GM21825 (cell line): ENCODE results near the gene CTH.
"Not testable (repeated sequence)": the region's sequence is repeated elsewhere in the genome, so short reads cannot be mapped to it uniquely, and the experiment has no call there.

ENCODE experiments used
- ATAC-seq: cut with Tn5 transposase; IDR thresholded peaks from one replicate; pipeline ENCODE4 v1.9.1; 2021; ENCODE audit warnings: mild to moderate bottlenecking, moderate library complexity; ENCODE audit not compliant: unreplicated experiment

Gene CTH

GRCh38 chr1:70410604-70411359 is at the start of gene CTH:
Gene CTH, plus strand, starts transcription at chr1:70411268. Its CDS starts 148 bp downstream, at chr1:70411416.
- ATAC-seq: peak; percentile 97

DNA sequence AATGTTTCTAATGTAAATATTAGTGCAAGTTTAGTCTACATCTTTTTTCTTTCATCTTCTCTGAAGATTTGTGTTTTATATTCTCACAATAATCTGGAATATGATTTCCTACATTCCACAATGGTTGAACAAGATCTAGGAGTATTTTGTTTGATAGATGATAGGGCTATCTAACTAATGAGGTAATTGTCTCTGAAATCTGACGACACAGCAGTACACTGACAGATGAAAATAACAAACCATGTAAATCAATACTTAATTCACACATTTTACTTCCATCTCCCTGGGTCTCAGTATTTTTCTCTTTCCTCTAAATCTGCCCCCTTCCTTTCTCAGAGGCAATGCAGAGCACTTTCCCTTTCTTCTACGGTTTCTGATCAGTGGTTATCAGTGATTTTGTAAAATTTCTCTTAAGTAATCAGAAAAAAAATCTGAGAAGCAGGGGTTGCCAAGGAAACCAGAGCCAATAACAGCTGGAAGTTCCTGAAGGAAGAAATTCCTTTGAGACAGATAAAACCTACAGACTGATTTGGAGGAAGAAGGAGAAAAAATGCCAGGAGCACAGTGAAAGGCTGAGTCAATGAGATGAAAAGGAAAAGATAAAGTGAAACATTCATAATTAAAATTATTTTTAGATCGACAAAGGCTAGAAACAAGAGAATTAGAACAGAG is 49.2 kb upstream of the CTH start:
- no peak for ATAC-seq

DNA sequence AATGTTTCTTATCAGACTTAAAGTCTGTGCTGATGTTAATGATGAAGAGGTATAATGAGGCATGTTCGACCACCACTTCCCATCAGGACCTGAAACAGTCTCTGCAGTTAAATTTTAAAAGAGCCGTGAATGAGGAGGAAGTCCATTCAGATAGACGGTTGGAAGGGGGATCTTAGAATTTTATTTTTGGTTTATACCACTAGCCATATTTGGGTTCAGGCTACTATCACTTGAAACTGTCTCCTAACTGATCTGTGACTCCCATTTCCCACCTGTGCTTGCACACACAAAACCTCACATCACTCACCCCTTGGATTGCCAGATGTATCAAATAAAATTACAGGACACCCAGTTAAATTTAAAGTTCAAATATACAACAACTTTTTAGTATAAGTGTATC is 46.6 kb upstream of the CTH start:
- ATAC-seq: no peak

DNA sequence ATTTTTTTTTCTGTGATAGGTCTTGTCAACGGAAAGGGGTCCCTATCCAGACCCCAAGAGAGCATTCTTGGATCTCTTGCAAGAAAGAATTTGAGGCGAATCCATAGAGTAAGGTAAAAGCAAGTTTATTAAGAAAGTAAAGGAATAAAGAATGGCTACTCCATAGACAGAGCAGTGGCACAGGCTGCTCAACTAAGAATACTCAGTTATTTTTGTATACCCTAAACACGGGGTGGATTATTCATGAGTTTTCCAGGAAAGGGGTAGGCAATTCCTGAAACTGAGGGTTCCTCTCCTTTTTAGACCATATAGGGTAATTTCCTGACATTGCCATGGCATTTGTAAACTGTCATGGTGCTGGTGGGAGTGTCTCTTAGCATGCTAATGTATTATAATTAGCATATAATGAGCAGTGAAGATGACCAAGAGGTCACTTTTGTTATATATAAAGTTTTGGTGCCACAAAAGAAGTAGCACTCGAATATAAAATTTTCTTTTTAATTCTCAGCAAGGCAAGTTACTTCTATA is 44.6 kb upstream of the CTH start:
- not testable (repeated sequence) for ATAC-seq

DNA sequence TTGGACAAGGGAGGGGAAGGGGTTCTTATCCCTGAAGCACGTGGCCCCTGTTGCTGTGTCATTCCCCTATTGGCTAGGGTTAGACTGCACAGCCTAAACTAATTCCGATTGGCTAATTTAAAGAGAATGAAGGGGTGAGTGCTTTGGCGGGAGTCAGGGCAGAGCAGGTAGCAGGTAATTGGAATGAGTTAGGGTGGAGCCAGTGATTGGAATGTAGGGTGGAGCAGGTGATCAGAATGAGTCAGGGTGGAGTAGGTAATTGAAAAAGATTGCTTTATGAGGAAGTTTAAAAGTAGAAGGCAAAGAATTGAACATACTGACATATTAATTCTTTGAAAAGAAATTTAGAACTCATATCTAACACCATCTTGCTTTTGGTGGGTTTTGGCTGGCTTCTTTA is 44.1 kb upstream of the CTH start:
- not testable (repeated sequence) for ATAC-seq

- ATAC-seq: not testable (repeated sequence)
These were observed 43.7 kb upstream of the CTH start for GRCh38 chr1:70367397-70367796.

- not testable (repeated sequence) for ATAC-seq
These were observed 39.5 kb upstream of the CTH start for GRCh38 chr1:70371586-70371985.

GRCh38 chr1:70372426-70372825 is 38.6 kb upstream of the CTH start:
- ATAC-seq: no peak

- ATAC-seq: not testable (repeated sequence)
These were observed 37.5 kb upstream of the CTH start for GRCh38 chr1:70373580-70373979.

DNA sequence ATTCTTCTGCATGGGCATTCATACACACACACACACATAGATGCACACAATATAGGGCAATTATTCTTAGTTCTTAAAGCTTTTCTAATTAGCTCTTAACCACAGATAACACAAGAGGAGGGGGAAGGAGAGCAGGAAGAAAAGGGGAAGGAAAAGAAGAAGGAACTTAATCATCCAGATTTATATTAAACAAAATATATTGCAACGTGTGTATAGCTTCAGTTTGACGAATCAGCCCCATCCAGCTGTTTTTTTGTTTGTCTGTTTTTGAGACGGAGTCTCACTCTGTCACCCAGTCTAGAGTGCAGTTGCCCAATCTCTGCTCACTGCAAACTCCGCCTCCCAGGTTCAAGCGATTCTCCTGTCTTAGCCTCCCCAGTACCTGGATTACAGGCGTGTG is 34.9 kb upstream of the CTH start:
- no peak for ATAC-seq

GRCh38 chr1:70382682-70383081 is 28.4 kb upstream of the CTH start:
- peak; percentile 88 for ATAC-seq

GRCh38 chr1:70383483-70383882 is 27.6 kb upstream of the CTH start:
- no peak for ATAC-seq

DNA sequence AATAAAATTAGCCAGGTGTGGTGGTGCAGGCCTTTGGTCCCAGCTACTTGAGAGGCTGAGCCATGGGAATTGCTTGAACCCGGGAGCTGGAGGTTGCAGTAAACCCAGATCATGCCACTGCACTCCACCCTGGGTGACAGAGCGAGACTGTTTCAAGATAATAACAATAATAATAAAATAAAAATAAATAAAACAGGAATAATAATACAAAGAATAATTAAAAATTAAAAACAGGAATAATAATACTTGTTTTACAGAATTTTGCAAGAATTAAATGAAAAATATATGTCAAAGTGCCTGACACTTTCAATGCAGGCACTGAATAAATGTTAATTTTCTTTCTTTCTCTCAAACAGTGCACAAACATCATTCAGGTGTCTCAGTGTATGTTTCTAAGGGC is 26.5 kb upstream of the CTH start:
- ATAC-seq: no peak

DNA sequence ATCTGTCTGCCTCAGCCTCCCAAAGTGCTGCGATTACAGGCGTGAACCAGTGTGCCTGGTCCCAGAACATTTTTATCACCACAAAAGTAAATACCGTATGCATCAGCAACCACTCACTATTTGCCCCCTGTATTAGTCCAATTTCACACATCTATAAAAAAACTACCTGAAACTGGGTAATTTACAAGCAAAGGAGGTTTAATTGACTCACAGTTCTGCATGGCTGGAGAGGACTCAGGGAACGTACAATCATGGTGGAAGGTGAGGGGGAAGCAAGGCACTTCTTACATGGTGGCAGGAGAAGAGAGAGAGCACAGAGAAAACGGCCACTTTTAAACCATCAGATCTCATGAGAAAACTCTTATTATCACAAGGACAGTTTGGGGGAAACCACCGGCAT is 25.6 kb upstream of the CTH start:
- ATAC-seq: no peak

- no peak for ATAC-seq
These were observed 24.9 kb upstream of the CTH start for GRCh38 chr1:70386121-70386520.

GRCh38 chr1:70387507-70387906 is 23.6 kb upstream of the CTH start:
- ATAC-seq: no peak

DNA sequence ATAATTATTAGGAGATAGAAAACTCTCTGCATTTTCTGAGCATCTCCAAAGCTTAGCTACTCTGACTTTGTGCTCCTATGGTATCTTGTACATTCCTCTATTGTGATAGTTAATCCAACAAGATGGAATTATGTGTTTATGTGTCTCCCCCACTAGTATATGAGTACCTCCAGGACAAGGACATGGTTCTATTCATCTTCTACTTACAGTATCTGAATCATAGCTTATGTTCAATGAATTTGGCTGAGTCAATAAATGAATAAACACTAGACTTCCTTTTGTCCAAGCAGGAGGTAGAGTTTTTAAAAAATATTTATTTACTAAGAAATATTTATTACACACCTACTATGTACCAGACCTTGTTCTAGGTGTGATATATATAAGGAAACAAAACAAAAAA is 18.4 kb upstream of the CTH start:
- ATAC-seq: no peak

DNA sequence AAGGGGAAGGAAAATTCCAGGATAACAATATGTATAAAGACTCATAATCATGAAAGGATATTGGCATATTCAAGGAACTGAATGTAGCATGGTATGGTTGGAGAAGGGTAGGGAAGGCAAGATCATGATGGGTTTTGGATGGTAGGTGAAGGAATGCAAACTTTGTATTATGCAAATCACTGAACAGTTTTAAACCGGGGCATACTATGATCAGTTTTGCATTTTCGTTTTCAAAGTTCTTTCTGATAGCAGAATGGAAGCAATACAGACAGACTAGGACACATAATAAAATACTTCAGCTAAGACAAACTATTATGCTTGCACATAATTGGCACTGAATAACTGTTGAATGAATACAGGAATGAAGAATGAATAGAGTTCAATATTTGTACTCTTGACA is 14.5 kb upstream of the CTH start:
- ATAC-seq: no peak

DNA sequence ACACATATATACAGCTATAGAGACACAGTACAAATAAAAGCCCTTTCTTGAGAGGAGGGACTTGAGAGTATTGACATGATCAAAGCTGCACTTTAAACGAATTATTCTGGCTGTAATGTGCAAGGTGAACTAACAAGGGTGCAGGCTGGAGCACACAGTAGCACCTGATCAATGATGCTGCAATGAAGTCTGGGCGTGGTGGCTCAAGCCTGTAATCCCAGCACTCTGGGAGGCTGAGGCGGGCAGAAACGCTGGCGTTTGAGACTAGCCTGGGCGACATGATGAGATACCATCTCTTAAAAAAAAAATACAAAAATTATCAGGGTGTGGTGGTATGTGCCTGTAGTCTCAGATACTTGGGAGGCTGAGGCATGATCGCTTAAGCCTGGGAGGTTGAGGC is 14.1 kb upstream of the CTH start:
- ATAC-seq: no peak

GRCh38 chr1:70400335-70400734 is 10.7 kb upstream of the CTH start:
- no peak for ATAC-seq

- ATAC-seq: no peak
These were observed 9.1 kb upstream of the CTH start for GRCh38 chr1:70401974-70402373.

- no peak for ATAC-seq
These were observed 7.3 kb upstream of the CTH start for GRCh38 chr1:70403759-70404158.
